ENCODE data around the gene NPTX1.

NPTX1 gene

GRCh38 chr17:80442764-80443163, 33.6 kb downstream of the NPTX1 start:
- Histone ChIP-seq H3K4me3 (ENCODE audit: low read depth, low read length) (no peak overlapping the region), H3K27me3 (replicated peaks) (peaks cover 4% of the 10 kb centered on the region), H3K27ac (no peak overlapping the region), H3K36me3 (replicated peaks) (no peaks in the 10 kb centered on the region)
- in situ Hi-C loops (cut with HindIII; ENCODE audit: low pct_ligation_motif_present, low sequenced_read_pairs) = loop anchor here (25.0 kb wide), 1 partner anchor 420 kb away; no protein-coding TSS in a partner anchor
- DNase-seq = no peak
- TF ChIP-seq, protein P1, sequence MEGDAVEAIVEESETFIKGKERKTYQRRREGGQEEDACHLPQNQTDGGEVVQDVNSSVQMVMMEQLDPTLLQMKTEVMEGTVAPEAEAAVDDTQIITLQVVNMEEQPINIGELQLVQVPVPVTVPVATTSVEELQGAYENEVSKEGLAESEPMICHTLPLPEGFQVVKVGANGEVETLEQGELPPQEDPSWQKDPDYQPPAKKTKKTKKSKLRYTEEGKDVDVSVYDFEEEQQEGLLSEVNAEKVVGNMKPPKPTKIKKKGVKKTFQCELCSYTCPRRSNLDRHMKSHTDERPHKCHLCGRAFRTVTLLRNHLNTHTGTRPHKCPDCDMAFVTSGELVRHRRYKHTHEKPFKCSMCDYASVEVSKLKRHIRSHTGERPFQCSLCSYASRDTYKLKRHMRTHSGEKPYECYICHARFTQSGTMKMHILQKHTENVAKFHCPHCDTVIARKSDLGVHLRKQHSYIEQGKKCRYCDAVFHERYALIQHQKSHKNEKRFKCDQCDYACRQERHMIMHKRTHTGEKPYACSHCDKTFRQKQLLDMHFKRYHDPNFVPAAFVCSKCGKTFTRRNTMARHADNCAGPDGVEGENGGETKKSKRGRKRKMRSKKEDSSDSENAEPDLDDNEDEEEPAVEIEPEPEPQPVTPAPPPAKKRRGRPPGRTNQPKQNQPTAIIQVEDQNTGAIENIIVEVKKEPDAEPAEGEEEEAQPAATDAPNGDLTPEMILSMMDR (IDR thresholded peaks at IDR 0.05; ENCODE audit: low read depth, low read length, missing control alignments) = no peak

DNA sequence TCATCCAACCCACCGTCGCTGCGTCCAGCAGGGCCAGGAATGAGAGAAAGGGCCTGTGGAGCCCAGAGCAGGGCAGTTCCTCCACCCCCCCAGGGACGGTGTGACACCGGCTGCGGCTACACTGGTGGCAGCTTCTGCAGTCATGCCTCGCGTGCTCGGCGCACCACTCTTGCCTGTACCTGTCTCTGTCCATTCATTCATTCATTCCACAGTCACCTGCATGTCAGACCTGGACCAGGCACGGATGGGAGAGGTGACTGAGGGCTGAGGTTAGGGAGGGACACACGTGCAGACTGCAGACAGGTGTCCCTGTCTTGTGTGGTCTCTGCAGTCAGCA, 34.1 kb downstream of the NPTX1 start:
- no peak overlapping the region for H3K4me3 ChIP-seq (ENCODE audit: low read depth, low read length)
- in situ Hi-C loops (cut with HindIII; ENCODE audit: low pct_ligation_motif_present, low sequenced_read_pairs) = loop anchor here (25.0 kb wide), 1 partner anchor 420 kb away; no protein-coding TSS in a partner anchor
- DNase-seq = no peak
- TF ChIP-seq, protein P1 (IDR thresholded peaks at IDR 0.05; ENCODE audit: low read depth, low read length, missing control alignments) = no peak
- H3K27ac ChIP-seq = no peak overlapping the region
- peaks cover 4% of the 10 kb centered on the region for H3K27me3 ChIP-seq (replicated peaks)
- H3K36me3 ChIP-seq (replicated peaks) = no peaks in the 10 kb centered on the region

GRCh38 chr17:80441598-80442322, 34.6 kb downstream of the NPTX1 start:
- peaks cover 4% of the 10 kb centered on the region for H3K27me3 ChIP-seq (replicated peaks)
- TF ChIP-seq, protein P1 (IDR thresholded peaks at IDR 0.05; ENCODE audit: low read depth, low read length, missing control alignments) = no peak
- in situ Hi-C loops (cut with HindIII; ENCODE audit: low pct_ligation_motif_present, low sequenced_read_pairs) = loop anchor here (25.0 kb wide), 1 partner anchor 421 kb away; no protein-coding TSS in a partner anchor
- H3K36me3 ChIP-seq (replicated peaks) = no peaks in the 10 kb centered on the region
- no peak overlapping the region for H3K27ac ChIP-seq
- H3K4me3 ChIP-seq (ENCODE audit: low read depth, low read length) = no peak overlapping the region
- DNase-seq = no peak

DNA sequence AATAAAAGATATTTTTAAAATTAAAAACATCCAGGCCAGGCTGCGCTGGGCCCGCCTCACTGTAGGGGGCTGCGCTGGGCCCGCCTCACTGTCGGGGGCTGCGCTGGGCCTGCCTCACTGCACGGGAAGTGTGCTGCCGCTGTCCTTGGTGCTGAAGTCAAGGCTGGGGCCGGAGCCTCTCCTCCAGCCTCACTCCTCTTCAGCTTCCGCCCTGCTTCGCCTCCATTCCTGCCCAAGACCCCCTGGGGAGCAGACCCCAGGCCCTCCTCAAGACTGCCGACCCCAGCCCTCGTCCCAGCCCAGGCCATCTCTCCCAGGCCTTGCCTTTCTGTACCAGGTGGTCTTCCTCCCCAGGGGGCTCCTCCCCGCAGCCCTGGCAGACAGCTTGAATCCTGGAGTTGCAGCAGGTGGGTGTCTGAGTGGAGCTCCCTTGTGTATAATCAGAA, 35.3 kb downstream of the NPTX1 start:
- no peak overlapping the region for H3K27ac ChIP-seq
- no peak for DNase-seq
- no peak overlapping the region for H3K4me3 ChIP-seq (ENCODE audit: low read depth, low read length)
- no peaks in the 10 kb centered on the region for H3K36me3 ChIP-seq (replicated peaks)
- TF ChIP-seq, protein P1 (IDR thresholded peaks at IDR 0.05; ENCODE audit: low read depth, low read length, missing control alignments) = peak; percentile 23
- in situ Hi-C loops (cut with HindIII; ENCODE audit: low pct_ligation_motif_present, low sequenced_read_pairs) = loop anchor here (25.0 kb wide), 1 partner anchor 421 kb away; no protein-coding TSS in a partner anchor
- H3K27me3 ChIP-seq (replicated peaks) = peaks cover 4% of the 10 kb centered on the region

GRCh38 chr17:80439499-80439898, 36.9 kb downstream of the NPTX1 start:
- H3K36me3 ChIP-seq (replicated peaks) = no peaks in the 10 kb centered on the region
- no peak for DNase-seq
- no peak overlapping the region for H3K27ac ChIP-seq
- TF ChIP-seq, protein P1 (IDR thresholded peaks at IDR 0.05; ENCODE audit: low read depth, low read length, missing control alignments) = no peak
- H3K4me3 ChIP-seq (ENCODE audit: low read depth, low read length) = no peak overlapping the region
- peaks cover 4% of the 10 kb centered on the region for H3K27me3 ChIP-seq (replicated peaks)
- in situ Hi-C loops (cut with HindIII; ENCODE audit: low pct_ligation_motif_present, low sequenced_read_pairs) = loop anchor here (25.0 kb wide), 1 partner anchor 423 kb away; no protein-coding TSS in a partner anchor

Data from brain microvascular endothelial cell (primary cell).